Left ventricle myocardium inferior (tissue), 1 donor: ENCODE data around the gene DUSP2. TPM values are rescaled to one million over a fixed set of nuclear protein-coding genes. Genes with fewer than 3 reads are reported as not detected.
A peak's percentile ranks its signal among the peaks of the same experiment; 100 is the strongest.

Experiments
- DNase-seq: peaks from one replicate; pipeline ENCODE4 v3.0.0-alpha.2; 2020
- H3K27ac ChIP-seq: fragments of 200-600 bp; replicated peaks from 2 replicates; pipeline ENCODE4 v1.8.0; 2021
- H3K27me3 ChIP-seq: fragments of 200-600 bp; 2 replicates; pipeline ENCODE4 v1.8.0; 2021; ENCODE audit warnings: low read depth
- H3K36me3 ChIP-seq: fragments of 200-600 bp; 2 replicates; pipeline ENCODE4 v1.8.0; 2021
- H3K4me1 ChIP-seq: fragments of 200-600 bp; 2 replicates; pipeline ENCODE4 v1.8.0; 2021
- H3K4me3 ChIP-seq: fragments of 200-600 bp; 2 replicates; pipeline ENCODE4 v1.8.0; 2021; ENCODE audit warnings: mild to moderate bottlenecking, moderate library complexity
- H3K9me3 ChIP-seq: fragments of 200-600 bp; replicated peaks from 2 replicates; pipeline ENCODE4 v1.8.0; 2021
- intact Hi-C: fragments of 100-400 bp; cut with micrococcal nuclease; formaldehyde crosslinking; loops from one replicate; pipeline ENCODE4 v1.11.0; 2022
- total RNA-seq: library from RNA; stranded (reverse); fragmentation: NEBNext Ultra II Directional; extraction: Animal tissue kit (Norgen Biotek cat#: 25700); gene quantifications from one replicate; pipeline ENCODE4 v1.2.1, GENCODE V29; 2021
- TF ChIP-seq, protein P1 (sequence below): fragments of 200-600 bp; IDR thresholded peaks from 2 replicates; pipeline ENCODE4 v1.8.0; 2021; ENCODE audit warnings: antibody characterized with exemption, mild to moderate bottlenecking, borderline replicate concordance
- donor health status: DM: no; HTN: yes; CAD: no; lungs with severe emphysema.

The DUSP2 gene
- total RNA-seq, 1 donor from 2014 or later, result 0.82 TPM

- Histone ChIP-seq H3K27ac (peak overlapping the region; percentile 27), H3K36me3 (no peaks in the 10 kb centered on the region), H3K4me1 (peaks cover 46% of the 10 kb centered on the region), H3K9me3 (no peaks in the 10 kb centered on the region), H3K4me3 (no peak overlapping the region), H3K27me3 (peaks cover 18% of the 10 kb centered on the region)
- TF ChIP-seq, protein P1, sequence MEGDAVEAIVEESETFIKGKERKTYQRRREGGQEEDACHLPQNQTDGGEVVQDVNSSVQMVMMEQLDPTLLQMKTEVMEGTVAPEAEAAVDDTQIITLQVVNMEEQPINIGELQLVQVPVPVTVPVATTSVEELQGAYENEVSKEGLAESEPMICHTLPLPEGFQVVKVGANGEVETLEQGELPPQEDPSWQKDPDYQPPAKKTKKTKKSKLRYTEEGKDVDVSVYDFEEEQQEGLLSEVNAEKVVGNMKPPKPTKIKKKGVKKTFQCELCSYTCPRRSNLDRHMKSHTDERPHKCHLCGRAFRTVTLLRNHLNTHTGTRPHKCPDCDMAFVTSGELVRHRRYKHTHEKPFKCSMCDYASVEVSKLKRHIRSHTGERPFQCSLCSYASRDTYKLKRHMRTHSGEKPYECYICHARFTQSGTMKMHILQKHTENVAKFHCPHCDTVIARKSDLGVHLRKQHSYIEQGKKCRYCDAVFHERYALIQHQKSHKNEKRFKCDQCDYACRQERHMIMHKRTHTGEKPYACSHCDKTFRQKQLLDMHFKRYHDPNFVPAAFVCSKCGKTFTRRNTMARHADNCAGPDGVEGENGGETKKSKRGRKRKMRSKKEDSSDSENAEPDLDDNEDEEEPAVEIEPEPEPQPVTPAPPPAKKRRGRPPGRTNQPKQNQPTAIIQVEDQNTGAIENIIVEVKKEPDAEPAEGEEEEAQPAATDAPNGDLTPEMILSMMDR, result no peak
- no peak for DNase-seq
- intact Hi-C loops, result no loop called here
Observed at GRCh38 chr2:96147593-96148201, 2.5 kb upstream of the DUSP2 start.

- TF ChIP-seq, protein P1, result no peak
- intact Hi-C loops, result no loop called here
- DNase-seq, result no peak
- H3K4me3 ChIP-seq, result no peak overlapping the region
- peak overlapping the region; percentile 43 for H3K27ac ChIP-seq
- H3K4me1 ChIP-seq, result peaks cover 46% of the 10 kb centered on the region
- H3K9me3 ChIP-seq, result no peaks in the 10 kb centered on the region
- no peaks in the 10 kb centered on the region for H3K36me3 ChIP-seq
- H3K27me3 ChIP-seq, result peaks cover 20% of the 10 kb centered on the region
Observed at GRCh38 chr2:96146881-96147592, 1.8 kb upstream of the DUSP2 start.

DNA sequence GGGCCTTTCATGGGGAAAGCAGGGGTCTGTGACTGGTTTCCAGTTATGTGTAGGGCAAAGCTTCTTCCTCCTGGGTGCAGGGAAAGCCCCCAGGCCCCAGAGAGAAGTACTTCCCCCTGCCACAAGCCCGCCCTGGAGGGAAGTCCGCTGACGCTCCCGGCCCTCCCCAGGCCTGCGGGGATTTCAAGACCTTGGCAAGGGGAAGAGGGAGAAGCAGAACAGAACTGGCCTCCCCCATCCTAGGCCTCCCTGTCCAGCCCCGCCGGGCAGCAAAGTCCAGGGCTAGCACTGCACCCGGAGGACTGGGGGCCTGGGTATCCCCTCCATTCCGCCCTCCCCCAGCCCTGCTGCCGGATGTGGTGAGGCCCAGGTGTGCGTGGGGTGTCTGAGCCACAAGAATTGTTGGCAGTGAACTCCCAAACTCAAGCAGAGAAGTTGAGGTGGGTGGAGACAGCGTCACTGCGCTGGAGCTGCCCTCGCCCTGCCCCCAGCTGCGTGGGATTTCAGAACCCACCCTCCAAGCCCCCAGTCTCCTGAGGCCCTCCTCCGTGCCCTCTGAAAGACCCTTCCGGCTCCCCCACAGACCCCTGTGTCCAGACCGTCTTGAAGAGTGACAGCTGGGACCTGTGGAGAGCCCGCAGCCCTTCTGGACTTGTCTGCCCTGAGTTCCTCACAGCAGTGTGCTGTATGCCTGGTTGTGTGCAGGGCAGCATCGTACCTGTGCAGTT lies 1.1 kb upstream of the DUSP2 start:
- Histone ChIP-seq H3K4me3 (peak overlapping the region; percentile 65), H3K27me3 (peaks cover 20% of the 10 kb centered on the region), H3K27ac (peak overlapping the region; percentile 43), H3K36me3 (no peaks in the 10 kb centered on the region), H3K9me3 (no peaks in the 10 kb centered on the region), H3K4me1 (peaks cover 46% of the 10 kb centered on the region)
- intact Hi-C loops, result no loop called here
- DNase-seq, result peak; percentile 49
- TF ChIP-seq, protein P1, result no peak

GRCh38 chr2:96145848-96146152 lies 560 bp upstream of the DUSP2 start:
- intact Hi-C loops, result no loop called here
- H3K4me3 ChIP-seq, result peak overlapping the region; percentile 65
- peaks cover 20% of the 10 kb centered on the region for H3K27me3 ChIP-seq
- peak overlapping the region; percentile 43 for H3K27ac ChIP-seq
- H3K9me3 ChIP-seq, result no peaks in the 10 kb centered on the region
- TF ChIP-seq, protein P1, result no peak
- no peak for DNase-seq
- peaks cover 46% of the 10 kb centered on the region for H3K4me1 ChIP-seq
- H3K36me3 ChIP-seq, result no peaks in the 10 kb centered on the region

DNA sequence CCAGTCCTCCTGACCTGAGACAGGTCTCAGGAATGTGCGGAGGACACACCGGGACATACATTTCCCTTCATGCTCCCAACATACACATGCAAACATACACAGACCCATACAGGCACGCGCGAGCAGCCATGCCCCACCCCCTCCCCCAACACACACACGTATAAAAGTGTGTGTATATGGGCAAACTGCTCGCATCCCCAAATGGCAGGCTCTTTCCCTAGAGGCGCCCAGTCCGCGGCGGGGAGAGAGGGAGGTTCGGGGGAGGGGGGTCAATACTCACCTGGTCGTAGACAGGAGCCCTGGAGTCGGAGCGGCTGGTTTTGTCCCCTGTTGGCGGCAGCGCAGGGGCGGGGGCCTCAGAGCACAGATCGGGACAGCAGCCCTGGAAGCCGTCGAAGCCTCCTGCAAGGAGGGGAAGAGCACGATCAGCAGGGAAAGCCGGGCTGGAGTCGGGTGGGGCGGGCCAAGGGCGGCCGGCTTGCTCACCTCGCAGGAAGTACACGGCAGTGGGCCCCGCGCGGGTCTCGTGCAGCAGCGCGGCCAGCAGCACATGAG lies 682 bp downstream of the DUSP2 start:
- TF ChIP-seq, protein P1, result no peak
- H3K27me3 ChIP-seq, result peaks cover 20% of the 10 kb centered on the region
- no peak for DNase-seq
- peak overlapping the region; percentile 65 for H3K4me3 ChIP-seq
- intact Hi-C loops, result no loop called here
- peaks cover 46% of the 10 kb centered on the region for H3K4me1 ChIP-seq
- H3K36me3 ChIP-seq, result no peaks in the 10 kb centered on the region
- no peaks in the 10 kb centered on the region for H3K9me3 ChIP-seq
- H3K27ac ChIP-seq, result peak overlapping the region; percentile 43
